Spleen (tissue), 11 donors: ENCODE measurements around the gene HSDL1. TPM values are rescaled to one million over a fixed set of nuclear protein-coding genes. Genes with fewer than 3 reads are reported as not detected.

Experiments
- DNase-seq: peaks from one replicate; pipeline ENCODE4 v3.0.0-alpha.2; 2020
- H3K27ac ChIP-seq, 8 donors: fragments of 200-600 bp; sonication (generic) in 7 of 8; 1 replicate in 4 of 8; 2 replicates in 4 of 8; pipeline versions ENCODE4 v1.5.0 to v1.8.0; 2016 to 2021; ENCODE audit warnings: inconsistent platforms in 4 of 8, mild to moderate bottlenecking in 4 of 8, moderate library complexity in 1 of 8
- H3K27me3 ChIP-seq, 7 donors: fragments of 200-600 bp; sonication (generic) in 6 of 7; replicated peaks in 1 of 7; 1 replicate in 4 of 7; 2 replicates in 3 of 7; pipeline versions ENCODE4 v1.5.0 to v1.8.0; 2016 to 2021; ENCODE audit warnings: inconsistent platforms in 3 of 7, mild to moderate bottlenecking in 1 of 7
- H3K36me3 ChIP-seq, 6 donors: fragments of 200-600 bp; sonication (generic) in 5 of 6; 1 replicate in 4 of 6; 2 replicates in 2 of 6; pipeline versions ENCODE4 v1.5.0 to v1.8.0; 2016 to 2021; ENCODE audit warnings: inconsistent platforms in 2 of 6
- H3K4me1 ChIP-seq, 6 donors: fragments of 200-600 bp; sonication (generic) in 5 of 6; 1 replicate in 3 of 6; 2 replicates in 3 of 6; pipeline versions ENCODE4 v1.5.0 to v1.8.0; 2016 to 2021; ENCODE audit warnings: inconsistent platforms in 3 of 6
- H3K4me3 ChIP-seq, 8 donors: fragments of 200-600 bp; sonication (generic) in 7 of 8; 1 replicate in 4 of 8; 2 replicates in 4 of 8; pipeline versions ENCODE4 v1.5.0 to v1.8.0; 2016 to 2021; ENCODE audit warnings: inconsistent platforms in 4 of 8, mild to moderate bottlenecking in 4 of 8, moderate library complexity in 2 of 8
- H3K9me3 ChIP-seq, 8 donors: fragments of 200-600 bp; sonication (generic) in 7 of 8; 1 replicate in 4 of 8; 2 replicates in 4 of 8; pipeline versions ENCODE4 v1.5.0 to v1.8.0; 2016 to 2021; ENCODE audit warnings: inconsistent platforms in 4 of 8
- POLR2A ChIP-seq, 3 donors: fragments of 450-650 bp; IDR thresholded peaks; one replicate each; pipeline ENCODE4 v1.5.1; 2017; ENCODE audit warnings: antibody characterized with exemption in 3 of 3, mild to moderate bottlenecking in 1 of 3
- POLR2AphosphoS5 ChIP-seq, 3 donors: sonication (generic); formaldehyde crosslinking; IDR thresholded peaks; one replicate each; pipeline ENCODE4 v1.5.1; 2017; ENCODE audit warnings: antibody characterized with exemption in 3 of 3
- WGBS, 5 donors: extraction: QIAGEN DNeasy Blood & Tissue Kit in 3 of 5; methylation state at CpG; one replicate each; pipeline versions ENCODE4 v1.1.5 to v1.1.7; 2013 to 2018; 5-methylcytosine and 5-hydroxymethylcytosine counted together
- intact Hi-C: fragments of 100-400 bp; cut with DNase I; formaldehyde crosslinking; loops from one replicate; pipeline ENCODE4 v1.15.0; 2023; ENCODE audit warnings: low total_unique reads
- polyA plus RNA-seq, 3 donors: library from polyadenylated mRNA; stranded (reverse); fragments of 200-250 nt; gene quantifications; one replicate each; pipeline ENCODE4 v1.2.1, GENCODE V29; 2013
- total RNA-seq, 7 donors: library from RNA; depleted of rRNA in 3 of 7; stranded (reverse); fragments of >200 nt in 3 of 7; fragmentation: NEBNext Ultra II Directional in 4 of 7; extraction: Animal tissue kit (Norgen Biotek cat#: 25700) in 4 of 7; gene quantifications; one replicate each; pipeline versions ENCODE4 v1.1.0 to v1.2.1, GENCODE V29; 2016 to 2021
- TF ChIP-seq, protein P1 (sequence below), 11 experiments: fragments of 200-600 bp in 7 of 11; fragments of 450-650 bp in 4 of 11; sonication (generic) in 4 of 11; IDR thresholded peaks in 8 of 11; conservative IDR thresholded peaks in 3 of 11; 1 replicate in 7 of 11; 2 replicates in 4 of 11; pipeline versions ENCODE4 v1.4.0 to v1.8.0; 2016 to 2021; ENCODE audit warnings: antibody characterized with exemption in 11 of 11, inconsistent platforms in 4 of 11, mild to moderate bottlenecking in 1 of 11
- donor health status: healthy with polysubstance abuse.
- donor health status: DM: no; HTN: no; CAD: no; lungs with moderate emphysema.
- donor health status: DM: no; HTN: no; CAD: no.
- donor health status: Bipolar disorder and iron deficiency.
- donor health status: healthy.
- donor health status: DM: no; HTN: no; CAD: no.
- donor health status: DM: yes; HTN: yes; CAD: no.

HSDL1 gene
- total and polyA plus RNA-seq, 10 donors: 10.1 to 29.0 (median 20.0) TPM

DNA sequence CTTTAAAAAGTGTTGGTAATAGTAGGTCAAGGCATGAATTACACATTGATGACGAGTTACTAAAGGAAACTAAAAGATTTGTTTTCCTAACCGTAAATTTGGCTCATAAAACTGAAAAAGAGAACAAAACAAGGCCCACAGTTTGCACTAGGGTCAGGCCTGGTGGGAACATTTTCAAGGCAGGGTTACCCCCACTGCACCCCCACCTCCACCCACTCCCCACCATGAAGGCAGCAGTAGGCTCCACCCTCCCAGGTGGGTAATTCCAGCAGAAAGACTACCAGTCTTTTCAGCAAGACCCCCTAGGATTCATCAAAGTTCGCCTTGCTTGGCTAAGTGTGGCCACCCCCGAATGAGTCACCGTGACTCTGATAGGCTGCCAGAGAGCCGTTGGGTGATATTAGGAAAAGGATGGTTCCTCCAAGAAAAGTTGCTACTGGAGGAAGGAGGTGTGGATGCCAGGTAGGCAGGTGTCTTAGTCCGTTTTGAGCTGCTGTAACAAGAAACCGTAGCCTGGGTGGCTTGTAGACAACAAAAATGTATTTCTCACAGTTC, 8.8 kb upstream of the HSDL1 start:
- no peaks in the 10 kb centered on the region for H3K4me1 ChIP-seq
- no peaks in the 10 kb centered on the region for H3K9me3 ChIP-seq
- intact Hi-C loops: no loop called here
- peaks cover 0 to 15% (median 0%) of the 10 kb centered on the region in 7 donors for H3K27me3 ChIP-seq
- H3K4me3 ChIP-seq: no peak overlapping the region
- TF ChIP-seq POLR2AphosphoS5 (IDR thresholded peaks at IDR 0.05) (no peak), POLR2A (IDR thresholded peaks at IDR 0.05) (no peak)
- TF ChIP-seq, protein P1, sequence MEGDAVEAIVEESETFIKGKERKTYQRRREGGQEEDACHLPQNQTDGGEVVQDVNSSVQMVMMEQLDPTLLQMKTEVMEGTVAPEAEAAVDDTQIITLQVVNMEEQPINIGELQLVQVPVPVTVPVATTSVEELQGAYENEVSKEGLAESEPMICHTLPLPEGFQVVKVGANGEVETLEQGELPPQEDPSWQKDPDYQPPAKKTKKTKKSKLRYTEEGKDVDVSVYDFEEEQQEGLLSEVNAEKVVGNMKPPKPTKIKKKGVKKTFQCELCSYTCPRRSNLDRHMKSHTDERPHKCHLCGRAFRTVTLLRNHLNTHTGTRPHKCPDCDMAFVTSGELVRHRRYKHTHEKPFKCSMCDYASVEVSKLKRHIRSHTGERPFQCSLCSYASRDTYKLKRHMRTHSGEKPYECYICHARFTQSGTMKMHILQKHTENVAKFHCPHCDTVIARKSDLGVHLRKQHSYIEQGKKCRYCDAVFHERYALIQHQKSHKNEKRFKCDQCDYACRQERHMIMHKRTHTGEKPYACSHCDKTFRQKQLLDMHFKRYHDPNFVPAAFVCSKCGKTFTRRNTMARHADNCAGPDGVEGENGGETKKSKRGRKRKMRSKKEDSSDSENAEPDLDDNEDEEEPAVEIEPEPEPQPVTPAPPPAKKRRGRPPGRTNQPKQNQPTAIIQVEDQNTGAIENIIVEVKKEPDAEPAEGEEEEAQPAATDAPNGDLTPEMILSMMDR (IDR thresholded peaks at IDR 0.05 in 8 of 11, conservative IDR thresholded peaks at IDR 0.05 in 3 of 11): no peak
- WGBS, 5 donors: 72 to 82% (median 80%) methylated on average over 8 of the region's 8 CpGs
- H3K27ac ChIP-seq: no peak overlapping the region
- H3K36me3 ChIP-seq: no peaks in the 10 kb centered on the region
- DNase-seq: peak; percentile 13

DNA sequence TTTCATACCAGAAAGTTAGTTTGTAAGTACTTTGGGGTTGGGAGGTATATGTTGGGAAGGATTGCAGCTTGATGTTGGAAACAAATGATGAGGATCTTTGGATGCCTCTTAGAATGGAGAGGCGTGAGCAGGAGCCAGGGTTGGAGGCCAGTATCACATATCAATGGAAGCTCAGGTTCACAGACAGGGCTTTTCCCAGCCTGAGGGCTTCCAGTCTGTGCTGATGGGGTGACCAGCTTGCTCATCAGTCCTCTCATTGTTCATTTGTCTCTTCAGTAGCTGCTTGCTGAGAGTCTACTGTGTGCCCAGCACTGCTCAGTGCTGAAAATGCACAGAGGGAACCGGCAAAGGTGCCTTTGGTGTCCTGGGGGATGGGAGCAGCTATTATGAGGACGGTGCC, 5.9 kb upstream of the HSDL1 start:
- peaks cover 0 to 7% (median 0%) of the 10 kb centered on the region in 7 donors for H3K27me3 ChIP-seq
- H3K36me3 ChIP-seq: no peaks in the 10 kb centered on the region
- H3K4me3 ChIP-seq: no peak overlapping the region
- TF ChIP-seq, protein P1 (IDR thresholded peaks at IDR 0.05 in 8 of 11, conservative IDR thresholded peaks at IDR 0.05 in 3 of 11): no peak
- no peak for TF ChIP-seq POLR2AphosphoS5 (IDR thresholded peaks at IDR 0.05)
- TF ChIP-seq POLR2A (IDR thresholded peaks at IDR 0.05): no peak
- 81 to 87% (median 85%) methylated on average over 3 of the region's 3 CpGs for WGBS, 5 donors
- no peak for DNase-seq
- intact Hi-C loops: no loop called here
- H3K4me1 ChIP-seq: peaks cover 0 to 1% (median 0%) of the 10 kb centered on the region in 6 donors
- H3K27ac ChIP-seq: no peak overlapping the region
- H3K9me3 ChIP-seq: no peaks in the 10 kb centered on the region

DNA sequence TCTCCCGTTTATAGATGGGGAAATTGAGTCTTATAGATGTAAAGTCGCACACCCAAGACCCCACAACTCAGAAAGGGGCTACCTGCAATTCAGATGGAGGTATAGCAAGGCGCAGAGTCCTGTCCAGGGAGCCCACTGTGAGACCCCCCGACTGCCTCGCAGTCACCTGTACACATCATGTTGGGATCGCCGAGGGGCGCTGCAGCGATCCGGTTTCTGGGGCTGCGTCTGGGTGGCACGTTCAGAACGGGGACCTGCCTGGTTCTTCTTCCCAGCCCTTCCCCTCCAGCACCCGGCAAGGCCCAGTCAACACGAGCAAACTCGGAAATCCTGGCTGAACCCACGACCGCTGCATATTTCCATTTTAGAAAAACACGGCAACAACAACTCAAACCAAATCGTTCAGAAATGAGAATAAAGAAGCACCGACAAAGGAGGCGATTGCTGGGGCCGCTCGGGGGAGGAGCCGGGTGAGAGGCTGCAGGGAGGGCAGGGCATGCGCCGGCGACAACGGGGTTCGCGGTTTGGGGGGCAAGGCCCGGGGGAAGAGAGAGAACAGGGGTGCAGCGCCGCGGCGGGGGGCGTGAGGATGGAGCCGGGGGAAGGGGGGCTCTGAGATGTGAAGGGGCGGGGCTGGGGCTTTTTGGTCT, 643 bp downstream of the HSDL1 start:
- Histone ChIP-seq H3K4me1 (peaks cover 5 to 40% (median 20%) of the 10 kb centered on the region in 6 donors), H3K9me3 (no peaks in the 10 kb centered on the region), H3K36me3 (no peaks in the 10 kb centered on the region), H3K27ac (peak overlapping the region in 7 of 8 donors; percentile 67 to 89 (median 86)), H3K4me3 (peak overlapping the region; percentile 81 to 96 (median 90)), H3K27me3 (peaks cover 0 to 10% (median 0%) of the 10 kb centered on the region in 7 donors)
- 1 to 2% (median 1%) methylated on average over 32 to 39 of the region's 39 CpGs for WGBS, 5 donors
- TF ChIP-seq, protein P1 (IDR thresholded peaks at IDR 0.05 in 8 of 11, conservative IDR thresholded peaks at IDR 0.05 in 3 of 11): no peak
- no peak for TF ChIP-seq POLR2AphosphoS5 (IDR thresholded peaks at IDR 0.05)
- no peak for TF ChIP-seq POLR2A (IDR thresholded peaks at IDR 0.05)
- DNase-seq: peak; percentile 91
- intact Hi-C loops: no loop called here

DNA sequence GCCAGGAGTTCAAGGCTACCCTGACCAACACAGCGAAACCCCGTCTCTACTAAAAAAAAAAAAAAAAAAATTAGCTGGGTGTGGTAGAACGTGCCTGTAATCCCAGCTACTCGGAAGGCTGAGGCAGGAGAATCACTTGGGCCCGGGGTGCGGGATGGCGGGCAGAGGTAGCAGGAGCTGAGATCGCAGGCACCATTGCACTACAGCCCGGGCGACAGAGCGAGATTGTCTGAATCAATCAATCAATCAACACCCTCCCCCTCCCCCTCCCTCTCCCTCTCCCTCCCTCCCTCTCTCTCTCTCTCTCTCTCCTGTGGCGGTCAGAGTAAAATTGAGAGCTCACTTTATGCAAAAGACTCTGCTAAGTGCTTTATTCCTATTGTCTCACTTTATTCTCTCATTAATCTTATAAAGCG, 1.2 kb downstream of the HSDL1 start:
- Histone ChIP-seq H3K9me3 (no peaks in the 10 kb centered on the region), H3K27ac (peak overlapping the region in 3 of 8 donors; percentile 86 to 88 (median 87)), H3K36me3 (no peaks in the 10 kb centered on the region), H3K4me1 (peaks cover 5 to 45% (median 20%) of the 10 kb centered on the region in 6 donors), H3K27me3 (peaks cover 0 to 10% (median 0%) of the 10 kb centered on the region in 7 donors), H3K4me3 (peak overlapping the region in 6 of 8 donors; percentile 81 to 96 (median 92))
- intact Hi-C loops: no loop called here
- WGBS, 5 donors: 38 to 53% (median 42%) methylated on average over 13 of the region's 13 CpGs
- DNase-seq: no peak
- TF ChIP-seq, protein P1 (IDR thresholded peaks at IDR 0.05 in 8 of 11, conservative IDR thresholded peaks at IDR 0.05 in 3 of 11): no peak
- TF ChIP-seq POLR2AphosphoS5 (IDR thresholded peaks at IDR 0.05) (no peak), POLR2A (IDR thresholded peaks at IDR 0.05) (no peak)
